Medulla oblongata (tissue), 1 donor: ENCODE measurements around the gene NR2F6.
"Not testable (repeated sequence)": the region's sequence is repeated elsewhere in the genome, so short reads cannot be mapped to it uniquely, and the experiment has no call there.

Experiments
- DNase-seq: peaks from one replicate; pipeline ENCODE4 v3.0.0-alpha.2; 2015; ENCODE audit errors: extremely low spot score

The NR2F6 gene

GRCh38 chr19:17211547-17212446 lies 33.9 kb downstream of the NR2F6 start:
- DNase-seq = no peak

GRCh38 chr19:17210296-17210695 lies 35.4 kb downstream of the NR2F6 start:
- DNase-seq = no peak

GRCh38 chr19:17209126-17210036 lies 36.3 kb downstream of the NR2F6 start:
- DNase-seq = no peak

GRCh38 chr19:17206736-17207581 lies 38.8 kb downstream of the NR2F6 start:
- DNase-seq = no peak

- DNase-seq = peak; percentile 28
These were observed 40.2 kb downstream of the NR2F6 start for GRCh38 chr19:17205237-17206140.

- DNase-seq = no peak
These were observed 43.0 kb downstream of the NR2F6 start for GRCh38 chr19:17202713-17203112.

GRCh38 chr19:17202249-17202648 lies 43.5 kb downstream of the NR2F6 start:
- DNase-seq = no peak

- no peak for DNase-seq
These were observed 45.2 kb downstream of the NR2F6 start for GRCh38 chr19:17200408-17201079.

- DNase-seq = no peak
These were observed 48.1 kb downstream of the NR2F6 start for GRCh38 chr19:17197666-17198065.

- no peak for DNase-seq
These were observed 49.1 kb downstream of the NR2F6 start for GRCh38 chr19:17196610-17197009.

- no peak for DNase-seq
These were observed 50.6 kb downstream of the NR2F6 start for GRCh38 chr19:17195106-17195505.

GRCh38 chr19:17194608-17195007 lies 51.1 kb downstream of the NR2F6 start:
- DNase-seq = no peak

GRCh38 chr19:17192751-17193150 lies 53.0 kb downstream of the NR2F6 start:
- no peak for DNase-seq

- DNase-seq = not testable (repeated sequence)
These were observed 54.0 kb downstream of the NR2F6 start for GRCh38 chr19:17191736-17192135.

GRCh38 chr19:17185590-17185989 lies 60.1 kb downstream of the NR2F6 start:
- no peak for DNase-seq

GRCh38 chr19:17184371-17184841 lies 61.3 kb downstream of the NR2F6 start:
- peak; percentile 7 for DNase-seq

GRCh38 chr19:17183858-17184321 lies 61.8 kb downstream of the NR2F6 start:
- DNase-seq = peak; percentile 67

- no peak for DNase-seq
These were observed 62.4 kb downstream of the NR2F6 start for GRCh38 chr19:17183271-17183761.
